MCF 10A (cell line): ENCODE data around the gene RASEF. TPM values are rescaled to one million over a fixed set of nuclear protein-coding genes. Genes with fewer than 3 reads are reported as not detected.

Experiments
- Bru-seq: library from RNA; stranded (reverse); fragments of 400-500 nt; gene quantifications from one replicate; lab custom pipeline; 2021; lab: Mats Ljungman, UMichigan
- BruChase-seq, 2 experiments: library from RNA; stranded (reverse); fragments of 400-500 nt; gene quantifications; one replicate each; lab custom pipeline; 2021; lab: Mats Ljungman, UMichigan
- BruUV-seq: library from RNA; stranded (reverse); fragments of 400-500 nt; replicated peaks from 2 replicates; lab custom pipeline; 2021; lab: Mats Ljungman, UMichigan
- CTCF ChIA-PET: fragments of 300-600 bp; sonication (Branson Sonifier 250); formaldehyde crosslinking; extraction: SDS; loops from one replicate; lab custom pipeline; 2021; ENCODE audit warnings: antibody characterized with exemption, inconsistent platforms; lab: Yijun Ruan, JAX
- POLR2A ChIA-PET: fragments of 300-600, 350-650 bp; sonication (Branson Sonifier 250); formaldehyde crosslinking; extraction: SDS; loops from one replicate; lab custom pipeline; 2020; ENCODE audit warnings: antibody characterized with exemption, inconsistent platforms; lab: Yijun Ruan, JAX
- DNase-seq: peaks from one replicate; pipeline ENCODE4 v3.0.0-alpha.2; 2018; ENCODE audit not compliant: unreplicated experiment
- H3K27ac Mint-ChIP-seq: one replicate; pipeline ENCODE4 v1.8.0; 2022; ENCODE audit warnings: mild to moderate bottlenecking, low read depth, mixed read lengths; ENCODE audit not compliant: unreplicated experiment
- H3K27me3 Mint-ChIP-seq: one replicate; pipeline ENCODE4 v1.8.0; 2022; ENCODE audit warnings: mixed read lengths; ENCODE audit not compliant: insufficient read depth, unreplicated experiment
- H3K36me3 Mint-ChIP-seq: one replicate; pipeline ENCODE4 v1.8.0; 2022; ENCODE audit warnings: mild to moderate bottlenecking, moderate library complexity, mixed read lengths; ENCODE audit not compliant: insufficient read depth, unreplicated experiment
- H3K4me1 Mint-ChIP-seq: one replicate; pipeline ENCODE4 v1.8.0; 2022; ENCODE audit warnings: mixed read lengths; ENCODE audit not compliant: insufficient read depth, unreplicated experiment
- H3K4me3 Mint-ChIP-seq: one replicate; pipeline ENCODE4 v1.8.0; 2022; ENCODE audit warnings: mild to moderate bottlenecking, moderate library complexity, mixed read lengths; ENCODE audit not compliant: unreplicated experiment
- H3K9me3 Mint-ChIP-seq: one replicate; pipeline ENCODE4 v1.8.0; 2022; ENCODE audit warnings: mixed read lengths; ENCODE audit not compliant: unreplicated experiment
- intact Hi-C: fragments of 100-400 bp; cut with micrococcal nuclease; formaldehyde crosslinking; loops from 2 replicates; pipeline ENCODE4 v1.14.1; 2022
- long read RNA-seq: library from polyadenylated mRNA; stranded (forward); transcript quantifications from one replicate; pipeline ENCODE4 v2.0.0, GENCODE V29; 2022
- total RNA-seq: library from RNA; stranded (reverse); gene quantifications from 2 replicates; pipeline ENCODE4 v1.2.3, GENCODE V29; 2022
- TF ChIP-seq, protein P1 (sequence below): fragments of 200-600 bp; IDR thresholded peaks from one replicate; pipeline ENCODE4 v1.8.0; 2022; ENCODE audit warnings: antibody characterized with exemption, mild to moderate bottlenecking; ENCODE audit not compliant: unreplicated experiment

RASEF gene
- total RNA-seq, result 6.9 and 7.5 TPM in 2 replicates
- percentile 67 among the genes with signal in this experiment for Bru-seq, nascent RNA
- percentile 69 among the genes with signal in this experiment for BruChase-seq, experiment 1, labeled RNA remaining after a 6-hour chase
- BruChase-seq, experiment 2, labeled RNA remaining after a 2-hour chase, result percentile 63 among the genes with signal in this experiment
- long read RNA-seq, full-length matches to known transcripts, result 8 of 18 reads
- long read RNA-seq, partial matches to known transcripts, result 1 of 18 reads
- long read RNA-seq, other reads (novel, unspliced or antisense), result 9 of 18 reads

DNA sequence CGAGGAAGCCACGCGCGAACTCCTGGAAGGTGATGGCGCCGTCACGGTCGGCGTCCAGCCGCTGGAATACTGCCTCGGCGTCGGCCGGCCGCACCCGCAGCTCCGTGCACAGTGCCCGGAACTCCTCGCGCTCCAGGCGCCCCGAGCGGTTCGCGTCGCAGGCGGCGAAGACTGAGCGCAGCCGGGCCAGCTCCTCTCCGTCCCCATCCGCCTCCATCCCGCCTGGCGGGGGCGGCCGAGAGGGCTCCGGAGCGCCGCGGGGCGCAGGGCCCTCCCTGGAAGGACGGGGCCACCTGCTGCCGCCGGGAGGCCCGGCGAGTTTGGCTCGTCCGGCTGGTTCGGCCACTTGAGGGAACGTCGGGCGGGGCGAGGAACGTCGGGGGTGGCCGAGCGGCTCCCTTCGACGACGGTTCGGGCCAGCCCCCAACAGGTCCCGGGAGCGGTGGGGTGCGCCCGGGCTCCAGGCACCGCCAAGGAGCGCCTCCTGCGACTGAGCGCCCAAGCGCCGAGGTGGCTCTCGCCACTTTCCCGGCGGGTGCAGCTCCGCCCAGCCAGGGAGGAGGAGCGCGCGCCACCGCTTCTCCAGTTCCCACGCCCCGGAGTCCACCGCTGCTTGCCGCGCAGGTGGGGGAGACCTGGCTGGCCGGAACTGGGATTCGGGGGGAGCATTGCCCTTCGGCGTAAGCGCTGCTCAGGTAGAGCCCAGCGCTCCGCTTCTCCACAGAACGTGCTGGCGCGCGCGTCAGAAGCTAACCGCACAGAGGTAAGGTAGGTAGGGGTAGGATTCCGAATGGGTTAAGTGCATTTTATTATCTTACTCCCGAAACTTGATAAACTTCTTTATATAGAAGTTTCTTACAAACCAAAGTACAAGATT lies at the start of gene RASEF:
Gene RASEF (minus strand): TSS at position 492 of the 877 bp plus-strand sequence. CDS start 275 bp downstream, at position 217.
- TF ChIP-seq, protein P1, sequence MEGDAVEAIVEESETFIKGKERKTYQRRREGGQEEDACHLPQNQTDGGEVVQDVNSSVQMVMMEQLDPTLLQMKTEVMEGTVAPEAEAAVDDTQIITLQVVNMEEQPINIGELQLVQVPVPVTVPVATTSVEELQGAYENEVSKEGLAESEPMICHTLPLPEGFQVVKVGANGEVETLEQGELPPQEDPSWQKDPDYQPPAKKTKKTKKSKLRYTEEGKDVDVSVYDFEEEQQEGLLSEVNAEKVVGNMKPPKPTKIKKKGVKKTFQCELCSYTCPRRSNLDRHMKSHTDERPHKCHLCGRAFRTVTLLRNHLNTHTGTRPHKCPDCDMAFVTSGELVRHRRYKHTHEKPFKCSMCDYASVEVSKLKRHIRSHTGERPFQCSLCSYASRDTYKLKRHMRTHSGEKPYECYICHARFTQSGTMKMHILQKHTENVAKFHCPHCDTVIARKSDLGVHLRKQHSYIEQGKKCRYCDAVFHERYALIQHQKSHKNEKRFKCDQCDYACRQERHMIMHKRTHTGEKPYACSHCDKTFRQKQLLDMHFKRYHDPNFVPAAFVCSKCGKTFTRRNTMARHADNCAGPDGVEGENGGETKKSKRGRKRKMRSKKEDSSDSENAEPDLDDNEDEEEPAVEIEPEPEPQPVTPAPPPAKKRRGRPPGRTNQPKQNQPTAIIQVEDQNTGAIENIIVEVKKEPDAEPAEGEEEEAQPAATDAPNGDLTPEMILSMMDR, result peak; percentile 29
- no TSS peak for BruUV-seq
- intact Hi-C loops, result loop anchor here (2.0 to 10.0 kb wide), 3 partner anchors 36 to 101 kb away; no protein-coding TSS in a partner anchor
- Mint-ChIP-seq H3K9me3 (no peaks in the 10 kb centered on the region), H3K4me1 (peaks cover 47% of the 10 kb centered on the region), H3K36me3 (no peaks in the 10 kb centered on the region), H3K27ac (peak within 1 kb of the TSS; percentile 52), H3K27me3 (no peaks in the 10 kb centered on the region), H3K4me3 (peak within 1 kb of the TSS; percentile 94)
- peak; percentile 65 for DNase-seq
- ChIA-PET CTCF (interaction anchor here (0.5 to 1.9 kb wide), 8 partner anchors 32 to 135 kb away, joined by 3 to 4 read pairs (median 4); no protein-coding TSS in a partner anchor), POLR2A (interaction anchor here (0.6 to 8.2 kb wide), 15 partner anchors 9 to 1455 kb away, joined by 3 to 142 read pairs (median 4); no protein-coding TSS in a partner anchor)

DNA sequence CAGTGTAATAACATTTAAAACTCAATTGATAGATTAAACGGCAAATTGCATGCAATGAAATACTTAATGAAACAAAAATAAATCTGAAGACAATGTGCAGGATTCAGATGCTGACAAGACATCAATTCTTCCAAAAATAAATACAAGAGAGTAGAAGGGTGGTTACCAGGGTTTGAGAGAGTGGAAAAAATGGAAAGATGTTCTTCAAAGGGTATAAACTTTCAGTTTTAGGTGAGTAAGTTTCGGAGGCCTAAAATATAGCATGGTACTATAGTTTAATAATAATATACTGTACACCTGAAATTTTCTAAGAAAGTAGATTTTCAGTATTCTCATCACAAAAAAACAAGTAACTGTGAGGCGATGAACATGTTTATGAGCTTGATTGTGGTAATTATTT lies 48.2 kb upstream of the RASEF start:
- no peaks in the 10 kb centered on the region for H3K36me3 Mint-ChIP-seq
- no TSS peak for BruUV-seq

DNA sequence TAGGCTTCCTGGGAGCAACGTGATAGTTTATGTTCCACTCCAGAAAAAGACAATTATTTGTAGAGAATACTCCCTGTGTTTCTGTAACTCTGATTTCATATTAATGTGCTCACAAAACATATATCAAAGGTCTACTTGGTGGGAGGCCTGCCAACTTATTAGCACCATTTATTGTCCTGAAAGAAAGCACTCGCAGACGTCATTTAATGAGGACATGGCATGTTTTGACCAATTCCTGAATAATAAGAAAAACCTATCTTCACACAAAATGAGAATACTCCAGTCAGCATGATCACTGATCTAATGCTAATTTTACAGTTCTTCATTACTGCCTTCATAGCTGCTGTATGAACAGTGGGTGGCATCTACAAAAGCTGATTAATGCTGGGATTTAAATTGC lies 46.4 kb upstream of the RASEF start:
- ChIA-PET POLR2A (no interaction called here), CTCF (no interaction called here)
- Mint-ChIP-seq H3K4me3 (no peak overlapping the region), H3K27me3 (no peaks in the 10 kb centered on the region), H3K36me3 (no peaks in the 10 kb centered on the region), H3K4me1 (no peaks in the 10 kb centered on the region), H3K27ac (no peak overlapping the region), H3K9me3 (no peaks in the 10 kb centered on the region)
- no TSS peak for BruUV-seq
- no peak for DNase-seq
- intact Hi-C loops, result no loop called here
- TF ChIP-seq, protein P1, result no peak

More for the DNA sequence above, 48.2 kb upstream of the RASEF start:
- Mint-ChIP-seq H3K4me1 (no peaks in the 10 kb centered on the region), H3K9me3 (peaks cover 9% of the 10 kb centered on the region), H3K4me3 (no peak overlapping the region), H3K27ac (no peak overlapping the region), H3K27me3 (no peaks in the 10 kb centered on the region)
- TF ChIP-seq, protein P1, result no peak
- POLR2A ChIA-PET, result no interaction called here
- CTCF ChIA-PET, result interaction anchor here (0.6 kb wide), 1 partner anchor 78 kb away, joined by 4 read pairs; no protein-coding TSS in a partner anchor
- intact Hi-C loops, result no loop called here
- DNase-seq, result no peak

- DNase-seq, result no peak
- Mint-ChIP-seq H3K36me3 (no peaks in the 10 kb centered on the region), H3K27me3 (no peaks in the 10 kb centered on the region), H3K4me1 (no peaks in the 10 kb centered on the region), H3K4me3 (no peak overlapping the region), H3K9me3 (no peaks in the 10 kb centered on the region), H3K27ac (no peak overlapping the region)
- POLR2A ChIA-PET, result no interaction called here
- intact Hi-C loops, result no loop called here
- TF ChIP-seq, protein P1, result no peak
- CTCF ChIA-PET, result no interaction called here
- no TSS peak for BruUV-seq
Observed at GRCh38 chr9:83108208-83108607, 45.3 kb upstream of the RASEF start.
